WTC11 (cell line): ENCODE measurements around the gene ASB2. TPM values are rescaled to one million over a fixed set of nuclear protein-coding genes. Genes with fewer than 3 reads are reported as not detected.
A peak's percentile ranks its signal among the peaks of the same experiment; 100 is the strongest.

Experiments used
- ATAC-seq: fragments of 200-7000 bp; cut with Tn5 transposase; 2 replicates; pipeline ENCODE4 v1.10.0; 2021; ENCODE audit warnings: mild to moderate bottlenecking, moderate library complexity
- CTCF ChIA-PET: fragments of 300-600 bp; sonication (Branson Sonifier 250); formaldehyde crosslinking; loops from one replicate; lab custom pipeline; 2021; ENCODE audit warnings: antibody characterized with exemption; lab: Charles Lee
- POLR2A ChIA-PET: fragments of 350-600 bp; sonication (Branson Sonifier 250); formaldehyde crosslinking; loops from one replicate; lab custom pipeline; 2021; ENCODE audit warnings: antibody characterized with exemption; lab: Charles Lee
- DNase-seq: peaks from one replicate; pipeline ENCODE4 v3.0.0; 2021; ENCODE audit warnings: low spot score
- H3K27ac Mint-ChIP-seq: 2 replicates; pipeline ENCODE4 v1.8.0; 2021; ENCODE audit warnings: mixed read lengths
- H3K27me3 Mint-ChIP-seq: 2 replicates; pipeline ENCODE4 v1.8.0; 2021; ENCODE audit warnings: low read depth, mild to moderate bottlenecking, moderate library complexity, mixed read lengths
- H3K36me3 Mint-ChIP-seq: 2 replicates; pipeline ENCODE4 v1.8.0; 2021; ENCODE audit warnings: mixed read lengths
- H3K4me1 Mint-ChIP-seq: 2 replicates; pipeline ENCODE4 v1.8.0; 2022; ENCODE audit warnings: mixed read lengths
- H3K4me3 Mint-ChIP-seq: 2 replicates; pipeline ENCODE4 v1.8.0; 2021; ENCODE audit warnings: mild to moderate bottlenecking, moderate library complexity, mixed read lengths
- H3K9me3 Mint-ChIP-seq: 2 replicates; pipeline ENCODE4 v1.8.0; 2021; ENCODE audit warnings: mixed read lengths
- AR ChIP-seq: fragments of 250-450 bp; sonication (Bioruptor Pico); IDR thresholded peaks from 2 replicates; pipeline ENCODE4 v1.9.0; 2021; ENCODE audit warnings: mild to moderate bottlenecking
- ATF1 ChIP-seq: sonication (generic); formaldehyde crosslinking; IDR thresholded peaks from 2 replicates; pipeline ENCODE4 v1.8.1; 2023; ENCODE audit warnings: mild to moderate bottlenecking, moderate library complexity, missing genetic modification reagents
- FOXP4 ChIP-seq: sonication (generic); formaldehyde crosslinking; IDR thresholded peaks from 2 replicates; pipeline ENCODE4 v1.8.0; 2022; ENCODE audit warnings: mild to moderate bottlenecking, missing genetic modification reagents
- GTF2I ChIP-seq: fragments of 250-450 bp; sonication (Bioruptor Pico); conservative IDR thresholded peaks from 2 replicates; pipeline ENCODE4 v1.4.0; 2021; ENCODE audit warnings: mild to moderate bottlenecking
- MAX ChIP-seq: sonication (generic); formaldehyde crosslinking; IDR thresholded peaks from 2 replicates; pipeline ENCODE4 v1.8.0; 2022; ENCODE audit warnings: mild to moderate bottlenecking, missing genetic modification reagents
- RELA ChIP-seq: sonication (generic); formaldehyde crosslinking; IDR thresholded peaks from 2 replicates; pipeline ENCODE4 v1.8.1; 2022; ENCODE audit warnings: missing genetic modification reagents, mild to moderate bottlenecking, borderline replicate concordance
- TEAD1 ChIP-seq: sonication (generic); formaldehyde crosslinking; IDR thresholded peaks from 2 replicates; pipeline ENCODE4 v1.8.0; 2022; ENCODE audit warnings: mild to moderate bottlenecking, missing genetic modification reagents
- ZNF219 ChIP-seq: sonication (generic); formaldehyde crosslinking; IDR thresholded peaks from 2 replicates; pipeline ENCODE4 v1.8.0; 2023; ENCODE audit warnings: missing genetic modification reagents, mild to moderate bottlenecking, borderline replicate concordance
- ZNF263 ChIP-seq: sonication (generic); formaldehyde crosslinking; IDR thresholded peaks from 2 replicates; pipeline ENCODE4 v1.8.1; 2022; ENCODE audit warnings: low read depth, mild to moderate bottlenecking, moderate library complexity, missing genetic modification reagents
- ZNF423 ChIP-seq: fragments of 250-450 bp; sonication (Bioruptor Pico); IDR thresholded peaks from 2 replicates; pipeline ENCODE4 v2.1.2; 2022; ENCODE audit warnings: mild to moderate bottlenecking, moderate library complexity
- ZSCAN18 ChIP-seq: fragments of 250-450 bp; sonication (Bioruptor Pico); IDR thresholded peaks from 2 replicates; pipeline ENCODE4 v2.1.2; 2022; ENCODE audit warnings: mild to moderate bottlenecking, moderate library complexity
- total RNA-seq: library from RNA; stranded (reverse); gene quantifications from 3 replicates; pipeline ENCODE4 v1.2.3, GENCODE V29; 2021
- TF ChIP-seq, protein P1 (sequence below): sonication (generic); formaldehyde crosslinking; IDR thresholded peaks from 2 replicates; pipeline ENCODE4 v1.8.0; 2023; ENCODE audit warnings: missing genetic modification reagents, mild to moderate bottlenecking, borderline replicate concordance
- TF ChIP-seq, protein P2 (sequence below): sonication (generic); formaldehyde crosslinking; IDR thresholded peaks from 2 replicates; pipeline ENCODE4 v1.8.1; 2023; ENCODE audit warnings: mild to moderate bottlenecking, moderate library complexity, missing genetic modification reagents
- TF ChIP-seq, protein P3 (sequence below): sonication (generic); formaldehyde crosslinking; IDR thresholded peaks from 2 replicates; pipeline ENCODE4 v1.8.1; 2023; ENCODE audit warnings: mild to moderate bottlenecking, missing genetic modification reagents, moderate library complexity
- TF ChIP-seq, protein P4 (sequence below): sonication (generic); formaldehyde crosslinking; IDR thresholded peaks from 2 replicates; pipeline ENCODE4 v1.8.0; 2022; ENCODE audit warnings: mild to moderate bottlenecking, missing genetic modification reagents

The ASB2 gene
- total RNA-seq, 1 experiment from 2014 or later, result 0.37 TPM

- TF ChIP-seq, protein P1, sequence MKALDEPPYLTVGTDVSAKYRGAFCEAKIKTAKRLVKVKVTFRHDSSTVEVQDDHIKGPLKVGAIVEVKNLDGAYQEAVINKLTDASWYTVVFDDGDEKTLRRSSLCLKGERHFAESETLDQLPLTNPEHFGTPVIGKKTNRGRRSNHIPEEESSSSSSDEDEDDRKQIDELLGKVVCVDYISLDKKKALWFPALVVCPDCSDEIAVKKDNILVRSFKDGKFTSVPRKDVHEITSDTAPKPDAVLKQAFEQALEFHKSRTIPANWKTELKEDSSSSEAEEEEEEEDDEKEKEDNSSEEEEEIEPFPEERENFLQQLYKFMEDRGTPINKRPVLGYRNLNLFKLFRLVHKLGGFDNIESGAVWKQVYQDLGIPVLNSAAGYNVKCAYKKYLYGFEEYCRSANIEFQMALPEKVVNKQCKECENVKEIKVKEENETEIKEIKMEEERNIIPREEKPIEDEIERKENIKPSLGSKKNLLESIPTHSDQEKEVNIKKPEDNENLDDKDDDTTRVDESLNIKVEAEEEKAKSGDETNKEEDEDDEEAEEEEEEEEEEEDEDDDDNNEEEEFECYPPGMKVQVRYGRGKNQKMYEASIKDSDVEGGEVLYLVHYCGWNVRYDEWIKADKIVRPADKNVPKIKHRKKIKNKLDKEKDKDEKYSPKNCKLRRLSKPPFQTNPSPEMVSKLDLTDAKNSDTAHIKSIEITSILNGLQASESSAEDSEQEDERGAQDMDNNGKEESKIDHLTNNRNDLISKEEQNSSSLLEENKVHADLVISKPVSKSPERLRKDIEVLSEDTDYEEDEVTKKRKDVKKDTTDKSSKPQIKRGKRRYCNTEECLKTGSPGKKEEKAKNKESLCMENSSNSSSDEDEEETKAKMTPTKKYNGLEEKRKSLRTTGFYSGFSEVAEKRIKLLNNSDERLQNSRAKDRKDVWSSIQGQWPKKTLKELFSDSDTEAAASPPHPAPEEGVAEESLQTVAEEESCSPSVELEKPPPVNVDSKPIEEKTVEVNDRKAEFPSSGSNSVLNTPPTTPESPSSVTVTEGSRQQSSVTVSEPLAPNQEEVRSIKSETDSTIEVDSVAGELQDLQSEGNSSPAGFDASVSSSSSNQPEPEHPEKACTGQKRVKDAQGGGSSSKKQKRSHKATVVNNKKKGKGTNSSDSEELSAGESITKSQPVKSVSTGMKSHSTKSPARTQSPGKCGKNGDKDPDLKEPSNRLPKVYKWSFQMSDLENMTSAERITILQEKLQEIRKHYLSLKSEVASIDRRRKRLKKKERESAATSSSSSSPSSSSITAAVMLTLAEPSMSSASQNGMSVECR, result no peak
- TF ChIP-seq ATF1 (CRISPR knock-in tag), result no peak
- TF ChIP-seq, protein P2, sequence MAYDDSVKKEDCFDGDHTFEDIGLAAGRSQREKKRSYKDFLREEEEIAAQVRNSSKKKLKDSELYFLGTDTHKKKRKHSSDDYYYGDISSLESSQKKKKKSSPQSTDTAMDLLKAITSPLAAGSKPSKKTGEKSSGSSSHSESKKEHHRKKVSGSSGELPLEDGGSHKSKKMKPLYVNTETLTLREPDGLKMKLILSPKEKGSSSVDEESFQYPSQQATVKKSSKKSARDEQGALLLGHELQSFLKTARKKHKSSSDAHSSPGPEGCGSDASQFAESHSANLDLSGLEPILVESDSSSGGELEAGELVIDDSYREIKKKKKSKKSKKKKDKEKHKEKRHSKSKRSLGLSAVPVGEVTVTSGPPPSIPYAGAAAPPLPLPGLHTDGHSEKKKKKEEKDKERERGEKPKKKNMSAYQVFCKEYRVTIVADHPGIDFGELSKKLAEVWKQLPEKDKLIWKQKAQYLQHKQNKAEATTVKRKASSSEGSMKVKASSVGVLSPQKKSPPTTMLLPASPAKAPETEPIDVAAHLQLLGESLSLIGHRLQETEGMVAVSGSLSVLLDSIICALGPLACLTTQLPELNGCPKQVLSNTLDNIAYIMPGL (CRISPR knock-in tag), result no peak
- TF ChIP-seq ZSCAN18, result no peak
Measured at GRCh38 chr14:93940437-93940836, 35.9 kb downstream of the ASB2 start (continued).

DNA sequence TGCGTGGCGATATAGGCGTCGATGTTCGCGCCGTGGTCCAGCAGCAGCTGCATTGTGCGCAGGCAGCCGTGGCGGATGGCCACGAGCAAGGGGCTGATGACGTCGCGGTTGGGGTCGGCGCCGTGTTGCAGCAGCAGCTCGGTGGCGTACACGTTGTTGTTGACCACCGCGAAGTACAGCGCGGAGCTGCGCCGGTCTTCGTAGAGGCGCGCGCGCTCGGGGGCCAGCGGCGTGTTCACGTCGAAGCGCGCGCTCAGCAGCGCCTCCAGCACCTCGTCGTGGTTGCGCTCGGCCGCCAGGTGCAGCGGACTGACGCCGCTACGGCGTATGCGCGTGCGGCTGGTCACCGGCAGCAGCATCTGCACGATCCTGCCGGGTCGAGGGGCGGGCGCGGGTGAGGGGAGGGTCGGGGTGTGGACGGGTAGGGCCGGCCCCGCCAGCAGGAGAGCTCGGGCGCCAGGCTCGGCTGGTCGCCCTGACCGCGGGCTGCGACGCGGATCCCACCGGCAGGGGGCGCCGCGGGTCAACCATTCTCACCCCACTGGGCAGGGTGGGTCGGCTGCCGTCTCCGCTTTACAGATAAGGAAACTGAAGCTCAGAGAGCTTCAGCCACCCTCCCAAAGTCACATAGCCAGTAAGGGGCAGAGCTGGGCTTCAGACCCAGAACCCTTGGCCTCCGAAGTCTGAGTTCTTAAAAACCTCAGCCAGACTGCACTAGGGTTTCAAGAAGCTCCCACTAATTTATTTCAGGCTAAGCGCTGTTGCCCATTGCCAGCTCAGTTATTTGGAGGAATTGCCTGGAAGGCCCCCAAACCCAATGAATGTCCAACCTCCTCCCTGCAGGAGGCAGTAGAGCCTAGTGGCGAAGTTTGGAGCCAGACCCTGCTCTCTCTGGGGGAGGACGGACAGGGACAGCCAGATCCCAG, 36.8 kb downstream of the ASB2 start:
- peak overlapping the region; percentile 57 for H3K4me3 Mint-ChIP-seq
- ChIA-PET POLR2A (interaction anchor here (1.1 kb wide), 1 partner anchor 198 kb away, joined by 3 read pairs; no protein-coding TSS in a partner anchor), CTCF (interaction anchor here (0.6 to 7.1 kb wide), 83 partner anchors 8 to 826 kb away, joined by 3 to 230 read pairs (median 6); partner anchors contain the start of genes ASB2, CCDC197, DDX24 and FAM181A)
- H3K9me3 Mint-ChIP-seq, result no peaks in the 10 kb centered on the region
- peak; percentile 93 for DNase-seq
- peaks cover 30% of the 10 kb centered on the region for H3K27me3 Mint-ChIP-seq
- H3K27ac Mint-ChIP-seq, result no peak overlapping the region
- peak; percentile 90 for ATAC-seq
- H3K36me3 Mint-ChIP-seq, result no peaks in the 10 kb centered on the region
- peaks cover 10% of the 10 kb centered on the region for H3K4me1 Mint-ChIP-seq
- TF ChIP-seq FOXP4 (CRISPR knock-in tag), result peak; percentile 85; the same call in 1 of the 2 replicates
- TF ChIP-seq, protein P2 (CRISPR knock-in tag), result peak; percentile 95
- peak; percentile 95; the same call in 1 of the 2 replicates for TF ChIP-seq RELA (CRISPR knock-in tag)
- TF ChIP-seq TEAD1, result peak; percentile 93; the same call in 1 of the 2 replicates
- 0 out of 2 replicates have a peak, but pooled peaks have one; percentile 88 for TF ChIP-seq ZNF219 (CRISPR knock-in tag)
- no peak for TF ChIP-seq AR (CRISPR knock-in tag)
- TF ChIP-seq, protein P3, sequence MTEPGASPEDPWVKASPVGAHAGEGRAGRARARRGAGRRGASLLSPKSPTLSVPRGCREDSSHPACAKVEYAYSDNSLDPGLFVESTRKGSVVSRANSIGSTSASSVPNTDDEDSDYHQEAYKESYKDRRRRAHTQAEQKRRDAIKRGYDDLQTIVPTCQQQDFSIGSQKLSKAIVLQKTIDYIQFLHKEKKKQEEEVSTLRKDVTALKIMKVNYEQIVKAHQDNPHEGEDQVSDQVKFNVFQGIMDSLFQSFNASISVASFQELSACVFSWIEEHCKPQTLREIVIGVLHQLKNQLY (CRISPR knock-in tag), result peak; percentile 92; the same call in 1 of the 2 replicates
- TF ChIP-seq GTF2I (CRISPR knock-in tag), result no peak
- TF ChIP-seq ZNF263 (CRISPR knock-in tag), result 0 out of 2 replicates have a peak, but pooled peaks have one; percentile 67
- TF ChIP-seq, protein P4, sequence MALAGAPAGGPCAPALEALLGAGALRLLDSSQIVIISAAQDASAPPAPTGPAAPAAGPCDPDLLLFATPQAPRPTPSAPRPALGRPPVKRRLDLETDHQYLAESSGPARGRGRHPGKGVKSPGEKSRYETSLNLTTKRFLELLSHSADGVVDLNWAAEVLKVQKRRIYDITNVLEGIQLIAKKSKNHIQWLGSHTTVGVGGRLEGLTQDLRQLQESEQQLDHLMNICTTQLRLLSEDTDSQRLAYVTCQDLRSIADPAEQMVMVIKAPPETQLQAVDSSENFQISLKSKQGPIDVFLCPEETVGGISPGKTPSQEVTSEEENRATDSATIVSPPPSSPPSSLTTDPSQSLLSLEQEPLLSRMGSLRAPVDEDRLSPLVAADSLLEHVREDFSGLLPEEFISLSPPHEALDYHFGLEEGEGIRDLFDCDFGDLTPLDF, result peak; percentile 95
- TF ChIP-seq MAX (CRISPR knock-in tag), result peak; percentile 100
- TF ChIP-seq ZNF423 (CRISPR knock-in tag), result no peak
